GM21737 (cell line): Measurements from ENCODE around the gene KIRREL1.
"Not testable (repeated sequence)": the region's sequence is repeated elsewhere in the genome, so short reads cannot be mapped to it uniquely, and the experiment has no call there.

Source experiments
- ATAC-seq: cut with Tn5 transposase; IDR thresholded peaks from one replicate; pipeline ENCODE4 v1.9.1; 2021; ENCODE audit warnings: mild to moderate bottlenecking, moderate library complexity; ENCODE audit not compliant: unreplicated experiment

The KIRREL1 gene

GRCh38 chr1:158128531-158128930, 135.1 kb downstream of the KIRREL1 start:
- ATAC-seq: not testable (repeated sequence)

- no peak for ATAC-seq
Measured at GRCh38 chr1:158131217-158131616, 137.8 kb downstream of the KIRREL1 start.

- no peak for ATAC-seq
Measured at GRCh38 chr1:158140764-158141192, 147.3 kb downstream of the KIRREL1 start.

- no peak for ATAC-seq
Measured at GRCh38 chr1:158145173-158145719, 151.8 kb downstream of the KIRREL1 start.

GRCh38 chr1:158146165-158146564, 152.7 kb downstream of the KIRREL1 start:
- no peak for ATAC-seq

GRCh38 chr1:158146739-158147138, 153.3 kb downstream of the KIRREL1 start:
- ATAC-seq: no peak

- ATAC-seq: no peak
Measured at GRCh38 chr1:158147401-158147800, 154.0 kb downstream of the KIRREL1 start.

GRCh38 chr1:158147869-158148268, 154.4 kb downstream of the KIRREL1 start:
- no peak for ATAC-seq

- ATAC-seq: no peak
Measured at GRCh38 chr1:158148468-158148867, 155.0 kb downstream of the KIRREL1 start.

- ATAC-seq: no peak
Measured at GRCh38 chr1:158149175-158149574, 155.7 kb downstream of the KIRREL1 start.
